Suprapubic skin (tissue), 4 donors: Measurements from ENCODE around the gene PKP2.

ENCODE experiments used
- POLR2A ChIP-seq, 2 donors: fragments of 450-650 bp; IDR thresholded peaks; one replicate each; pipeline ENCODE4 v1.6.1; 2017; ENCODE audit warnings: antibody characterized with exemption in 2 of 2, mild to moderate bottlenecking in 2 of 2, moderate library complexity in 2 of 2
- POLR2AphosphoS5 ChIP-seq, 3 donors: sonication (generic); formaldehyde crosslinking; IDR thresholded peaks; one replicate each; pipeline ENCODE4 v1.6.1; 2017; ENCODE audit warnings: antibody characterized with exemption in 3 of 3
- TF ChIP-seq, protein P1 (sequence below), 2 donors: fragments of 200-600 bp in 1 of 2; fragments of 450-650 bp in 1 of 2; sonication (generic) in 1 of 2; IDR thresholded peaks; one replicate each; pipeline ENCODE4 v1.5.1; 2016 to 2019; ENCODE audit warnings: antibody characterized with exemption in 2 of 2, mild to moderate bottlenecking in 1 of 2, moderate library complexity in 1 of 2

DNA sequence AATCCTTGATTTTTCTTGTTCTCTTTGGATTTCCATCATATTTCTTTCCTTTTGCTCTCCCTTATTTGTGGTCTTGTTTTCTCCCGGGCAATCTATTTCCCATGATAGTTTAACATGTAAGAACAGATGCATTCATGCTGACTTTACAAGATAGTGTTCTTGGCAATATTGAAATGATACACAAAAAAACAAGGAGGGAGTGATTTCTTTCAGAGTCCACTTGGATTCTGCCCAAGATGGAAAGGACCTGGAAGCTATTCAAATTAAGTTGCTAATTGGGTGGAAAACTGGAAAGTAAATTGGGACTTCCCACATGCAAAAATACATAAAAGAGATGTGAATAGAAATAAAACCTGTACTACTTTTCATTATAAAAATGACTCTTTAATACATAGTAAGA, 126.4 kb downstream of the PKP2 start:
- TF ChIP-seq, protein P1, sequence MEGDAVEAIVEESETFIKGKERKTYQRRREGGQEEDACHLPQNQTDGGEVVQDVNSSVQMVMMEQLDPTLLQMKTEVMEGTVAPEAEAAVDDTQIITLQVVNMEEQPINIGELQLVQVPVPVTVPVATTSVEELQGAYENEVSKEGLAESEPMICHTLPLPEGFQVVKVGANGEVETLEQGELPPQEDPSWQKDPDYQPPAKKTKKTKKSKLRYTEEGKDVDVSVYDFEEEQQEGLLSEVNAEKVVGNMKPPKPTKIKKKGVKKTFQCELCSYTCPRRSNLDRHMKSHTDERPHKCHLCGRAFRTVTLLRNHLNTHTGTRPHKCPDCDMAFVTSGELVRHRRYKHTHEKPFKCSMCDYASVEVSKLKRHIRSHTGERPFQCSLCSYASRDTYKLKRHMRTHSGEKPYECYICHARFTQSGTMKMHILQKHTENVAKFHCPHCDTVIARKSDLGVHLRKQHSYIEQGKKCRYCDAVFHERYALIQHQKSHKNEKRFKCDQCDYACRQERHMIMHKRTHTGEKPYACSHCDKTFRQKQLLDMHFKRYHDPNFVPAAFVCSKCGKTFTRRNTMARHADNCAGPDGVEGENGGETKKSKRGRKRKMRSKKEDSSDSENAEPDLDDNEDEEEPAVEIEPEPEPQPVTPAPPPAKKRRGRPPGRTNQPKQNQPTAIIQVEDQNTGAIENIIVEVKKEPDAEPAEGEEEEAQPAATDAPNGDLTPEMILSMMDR (IDR thresholded peaks at IDR 0.05), result no peak
- TF ChIP-seq POLR2AphosphoS5 (IDR thresholded peaks at IDR 0.05) (no peak), POLR2A (IDR thresholded peaks at IDR 0.05) (no peak)
